Measurements from ENCODE around the gene FGFR3.

DNA sequence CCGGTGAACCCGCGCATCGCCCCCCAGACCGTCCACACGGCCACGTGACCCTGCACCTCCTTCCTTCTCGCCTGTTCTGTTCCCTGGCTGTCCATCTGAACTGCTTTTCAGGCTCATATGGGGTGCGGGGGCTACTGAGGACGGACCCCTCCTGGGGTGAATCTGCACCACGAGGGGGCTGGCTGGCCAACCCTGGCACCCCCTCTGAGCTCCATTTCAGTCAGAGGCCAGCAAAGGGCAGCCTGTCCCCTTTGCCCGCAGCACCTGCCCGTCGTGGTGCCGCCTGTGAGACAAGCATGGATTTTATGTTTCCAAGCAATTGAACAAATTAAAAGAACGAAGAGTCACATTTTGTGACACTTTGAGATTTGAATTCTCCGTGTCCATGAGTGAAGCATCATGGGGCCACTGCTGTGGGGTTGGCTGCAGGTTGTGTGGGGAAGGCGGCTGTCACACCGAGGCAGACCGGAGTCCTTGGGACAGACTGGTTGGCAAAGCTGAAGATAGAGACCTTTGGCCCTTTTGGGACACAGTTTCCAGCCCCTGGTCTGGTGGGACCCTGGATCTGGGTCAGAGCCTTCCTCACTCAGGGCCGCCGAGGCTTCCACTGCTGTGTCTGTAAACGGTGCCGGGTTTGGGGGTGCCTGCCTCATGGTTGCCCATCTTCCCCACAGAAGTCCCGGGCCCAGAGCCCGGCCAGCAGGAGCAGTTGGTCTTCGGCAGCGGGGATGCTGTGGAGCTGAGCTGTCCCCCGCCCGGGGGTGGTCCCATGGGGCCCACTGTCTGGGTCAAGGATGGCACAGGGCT is 5.7 kb downstream of the FGFR3 start:
- TF ChIP-seq EZH2phosphoT487 (IDR thresholded peaks at IDR 0.05; ENCODE audit: insufficient read depth, low read depth) (no peak), EZH2 (IDR thresholded peaks at IDR 0.05; ENCODE audit: insufficient read depth, poor library complexity, severe bottlenecking) (no peak)
